Sigmoid colon (tissue), 7 donors: Measurements from ENCODE around the gene SIK3. TPM values are rescaled to one million over a fixed set of nuclear protein-coding genes. Genes with fewer than 3 reads are reported as not detected.
"Not testable (repeated sequence)": the region's sequence is repeated elsewhere in the genome, so short reads cannot be mapped to it uniquely, and the experiment has no call there.

Source experiments
- DNase-seq: peaks from one replicate; pipeline ENCODE4 v3.0.0-alpha.2; 2019
- H3K27ac ChIP-seq, 4 donors: fragments of 200-600 bp; sonication (generic); one replicate each; pipeline ENCODE4 v1.5.1; 2016 to 2019; ENCODE audit warnings: mild to moderate bottlenecking in 1 of 4
- H3K27me3 ChIP-seq, 3 donors: fragments of 200-600 bp; sonication (generic); one replicate each; pipeline ENCODE4 v1.5.1; 2019; ENCODE audit warnings: mild to moderate bottlenecking in 1 of 3
- H3K36me3 ChIP-seq, 4 donors: fragments of 200-600 bp; sonication (generic); one replicate each; pipeline ENCODE4 v1.5.1; 2016 to 2019
- H3K4me1 ChIP-seq, 4 donors: fragments of 200-600 bp; sonication (generic); one replicate each; pipeline ENCODE4 v1.5.1; 2017 to 2019
- H3K4me3 ChIP-seq, 4 donors: fragments of 200-600 bp; sonication (generic); one replicate each; pipeline ENCODE4 v1.5.1; 2017 to 2019; ENCODE audit warnings: mild to moderate bottlenecking in 2 of 4, moderate library complexity in 1 of 4
- H3K9me3 ChIP-seq, 4 donors: fragments of 200-600 bp in 3 of 4; sonication (generic) in 3 of 4; one replicate each; pipeline versions ENCODE4 v1.5.1 to v1.6.1; 2013 to 2019
- CTCF ChIP-seq, 4 experiments: fragments of 450-650 bp in 3 of 4; fragments of 200-600 bp in 1 of 4; IDR thresholded peaks; one replicate each; pipeline ENCODE4 v1.5.1; 2016 to 2019; ENCODE audit warnings: antibody characterized with exemption in 4 of 4, mild to moderate bottlenecking in 3 of 4, moderate library complexity in 2 of 4
- EP300 ChIP-seq, 4 donors: sonication (generic); formaldehyde crosslinking; IDR thresholded peaks; one replicate each; pipeline ENCODE4 v1.6.1; 2017; ENCODE audit warnings: antibody characterized with exemption in 4 of 4
- POLR2A ChIP-seq, 2 donors: fragments of 450-650 bp; IDR thresholded peaks; one replicate each; pipeline ENCODE4 v1.6.1; 2016; ENCODE audit warnings: antibody characterized with exemption in 2 of 2, mild to moderate bottlenecking in 2 of 2, moderate library complexity in 2 of 2
- POLR2AphosphoS5 ChIP-seq, 4 donors: sonication (generic); formaldehyde crosslinking; IDR thresholded peaks; one replicate each; pipeline ENCODE4 v1.6.1; 2017; ENCODE audit warnings: antibody characterized with exemption in 4 of 4
- WGBS, 2 donors: extraction: QIAGEN DNeasy Blood & Tissue Kit; methylation state at CpG; one replicate each; pipeline ENCODE4 v1.1.7; 2013; 5-methylcytosine and 5-hydroxymethylcytosine counted together
- intact Hi-C: fragments of 100-400 bp; cut with DNase I; formaldehyde crosslinking; loops from one replicate; pipeline ENCODE4 v1.15.1; 2023
- polyA plus RNA-seq, 3 donors: library from polyadenylated mRNA; stranded (reverse); fragments of 200-250 nt; gene quantifications; one replicate each; pipeline ENCODE4 v1.2.3, GENCODE V29; 2013
- total RNA-seq, 4 donors: library from RNA; depleted of rRNA; stranded (reverse); fragments of >200 nt; gene quantifications; one replicate each; pipeline ENCODE4 v1.1.0, GENCODE V29; 2016
- donor health status: healthy with polysubstance abuse.
- donor health status: Bipolar disorder and iron deficiency.
- donor health status: healthy.

SIK3 gene
- total and polyA plus RNA-seq, 7 donors = 5.5 to 53.2 (median 35.3) TPM

- TF ChIP-seq POLR2A (IDR thresholded peaks at IDR 0.05) (no peak), CTCF (IDR thresholded peaks at IDR 0.05) (no peak), POLR2AphosphoS5 (IDR thresholded peaks at IDR 0.05) (no peak), EP300 (IDR thresholded peaks at IDR 0.05) (no peak)
- Histone ChIP-seq H3K4me3 (no peak overlapping the region), H3K4me1 (peaks cover 0 to 62% (median 34%) of the 10 kb centered on the region in 4 donors), H3K36me3 (no peaks in the 10 kb centered on the region), H3K27ac (no peak overlapping the region), H3K9me3 (no peaks in the 10 kb centered on the region), H3K27me3 (no peaks in the 10 kb centered on the region)
- intact Hi-C loops = no loop called here
- WGBS, 2 donors = 16 to 75% methylated on average over 5 of the region's 5 CpGs
- no peak for DNase-seq
These were observed 42.8 kb downstream of the SIK3 start for GRCh38 chr11:117055469-117055868.

GRCh38 chr11:117054382-117054781 is 43.8 kb downstream of the SIK3 start:
- Histone ChIP-seq H3K4me3 (no peak overlapping the region), H3K9me3 (no peaks in the 10 kb centered on the region), H3K36me3 (no peaks in the 10 kb centered on the region), H3K27me3 (no peaks in the 10 kb centered on the region), H3K4me1 (peaks cover 0 to 54% (median 30%) of the 10 kb centered on the region in 4 donors), H3K27ac (no peak overlapping the region)
- intact Hi-C loops = no loop called here
- TF ChIP-seq CTCF (IDR thresholded peaks at IDR 0.05) = no peak
- TF ChIP-seq EP300 (IDR thresholded peaks at IDR 0.05) = no peak
- no peak for TF ChIP-seq POLR2AphosphoS5 (IDR thresholded peaks at IDR 0.05)
- TF ChIP-seq POLR2A (IDR thresholded peaks at IDR 0.05) = no peak
- 19 to 77% methylated on average over 1 of the region's 1 CpG for WGBS, 2 donors
- DNase-seq = no peak

GRCh38 chr11:117052196-117053149 is 45.8 kb downstream of the SIK3 start:
- TF ChIP-seq EP300 (IDR thresholded peaks at IDR 0.05) (no peak), CTCF (IDR thresholded peaks at IDR 0.05) (no peak), POLR2AphosphoS5 (IDR thresholded peaks at IDR 0.05) (no peak), POLR2A (IDR thresholded peaks at IDR 0.05) (no peak)

GRCh38 chr11:117050121-117050520 is 48.1 kb downstream of the SIK3 start:
- H3K27me3 ChIP-seq, H3K9me3 ChIP-seq, H3K4me3 ChIP-seq, intact Hi-C loops, H3K27ac ChIP-seq, DNase-seq, H3K36me3 ChIP-seq: not testable (repeated sequence)
- 93% methylated on average over 9 of the region's 9 CpGs for WGBS, 2 donors
- H3K4me1 ChIP-seq = peaks cover 0 to 35% (median 19%) of the 10 kb centered on the region in 4 donors

More at GRCh38 chr11:117052196-117053149, 45.8 kb downstream of the SIK3 start:
- WGBS, 2 donors = 89 to 91% methylated on average over 8 of the region's 8 CpGs
- intact Hi-C loops = no loop called here
- no peaks in the 10 kb centered on the region for H3K27me3 ChIP-seq
- no peaks in the 10 kb centered on the region for H3K36me3 ChIP-seq
- H3K4me1 ChIP-seq = peaks cover 0 to 35% (median 16%) of the 10 kb centered on the region in 4 donors
- H3K4me3 ChIP-seq = no peak overlapping the region
- H3K27ac ChIP-seq = no peak overlapping the region
- H3K9me3 ChIP-seq = no peaks in the 10 kb centered on the region
- no peak for DNase-seq

- intact Hi-C loops, H3K9me3 ChIP-seq, DNase-seq, H3K27ac ChIP-seq, H3K4me3 ChIP-seq, H3K27me3 ChIP-seq, H3K36me3 ChIP-seq: not testable (repeated sequence)
- H3K4me1 ChIP-seq = peaks cover 0 to 29% (median 23%) of the 10 kb centered on the region in 4 donors
- WGBS, 2 donors = 93 to 94% methylated on average over 5 of the region's 5 CpGs
These were observed 51.6 kb downstream of the SIK3 start for GRCh38 chr11:117046627-117047026.
